SH-SY5Y (cell line): ENCODE results near the gene SORCS3.

Experiments used
- GATA2 ChIP-seq: IDR thresholded peaks from 2 replicates; pipeline ENCODE4 v1.6.1; 2011; ENCODE audit warnings: mild to moderate bottlenecking, low read depth, low read length
- GATA3 ChIP-seq: IDR thresholded peaks from 2 replicates; pipeline ENCODE4 v1.6.1; 2011; ENCODE audit warnings: low read depth, mild to moderate bottlenecking, low read length, moderate library complexity

- TF ChIP-seq GATA2 (no peak), GATA3 (no peak)
These were observed 252.0 kb downstream of the SORCS3 start for GRCh38 chr10:104892879-104893617.
